GM12875 (cell line): ENCODE data around the gene CNN1.

Experiments used
- H3K4me3 ChIP-seq: one replicate; pipeline ENCODE4 v1.5.1; 2011; ENCODE audit warnings: low read depth, low read length, control low read depth
- CTCF ChIP-seq: IDR thresholded peaks from 2 replicates; pipeline ENCODE4 v1.5.1; 2011; ENCODE audit warnings: low read depth, mild to moderate bottlenecking, control low read depth, inconsistent platforms, low read length, moderate library complexity, borderline replicate concordance; ENCODE audit not compliant: insufficient read depth

The CNN1 gene

GRCh38 chr19:11580116-11580515, 41.5 kb downstream of the CNN1 start:
- TF ChIP-seq CTCF = no peak
- H3K4me3 ChIP-seq = no peak overlapping the region

- no peak overlapping the region for H3K4me3 ChIP-seq
- no peak for TF ChIP-seq CTCF
Observed at GRCh38 chr19:11581740-11582139, 43.1 kb downstream of the CNN1 start.

- TF ChIP-seq CTCF = no peak
- H3K4me3 ChIP-seq = no peak overlapping the region
Observed at GRCh38 chr19:11586331-11586730, 47.7 kb downstream of the CNN1 start.

- peak; percentile 87 for TF ChIP-seq CTCF
- H3K4me3 ChIP-seq = no peak overlapping the region
Observed at GRCh38 chr19:11587302-11587974, 48.8 kb downstream of the CNN1 start.

GRCh38 chr19:11587975-11588631, 49.5 kb downstream of the CNN1 start:
- TF ChIP-seq CTCF = no peak
- no peak overlapping the region for H3K4me3 ChIP-seq

- no peak overlapping the region for H3K4me3 ChIP-seq
- TF ChIP-seq CTCF = no peak
Observed at GRCh38 chr19:11594084-11594483, 55.4 kb downstream of the CNN1 start.

- no peak overlapping the region for H3K4me3 ChIP-seq
- TF ChIP-seq CTCF = no peak
Observed at GRCh38 chr19:11596156-11596555, 57.5 kb downstream of the CNN1 start.
